A549 (cell line): ENCODE results near the gene JDP2. TPM values are rescaled to one million over a fixed set of nuclear protein-coding genes. Genes with fewer than 3 reads are reported as not detected.

Source experiments
- ATAC-seq, 2 experiments: fragments of 200-7000 bp in 1 of 2; fragments of >200 bp in 1 of 2; cut with Nextera tagmentation in 1 of 2; cut with Tn5 transposase in 1 of 2; 3 replicates each; pipeline versions ENCODE4 v1.8.0 to v1.9.1; 2018 to 2020; ENCODE audit warnings: mild to moderate bottlenecking in 1 of 2, moderate library complexity in 1 of 2
- CTCF ChIA-PET: fragments of 300-600 bp; sonication (Branson Sonifier 250); formaldehyde crosslinking; extraction: SDS; loops from one replicate; lab custom pipeline; 2021; ENCODE audit warnings: antibody characterized with exemption, inconsistent platforms; lab: Yijun Ruan, JAX
- POLR2A ChIA-PET: fragments of 350-600 bp; formaldehyde crosslinking; extraction: SDS; loops from one replicate; lab custom pipeline; 2021; ENCODE audit warnings: antibody characterized with exemption, inconsistent platforms; lab: Yijun Ruan, JAX
- DNase-seq, 2 experiments: peaks; one replicate each; pipeline versions ENCODE4 v3.0.0 to v3.0.0-alpha.2; 2011 to 2016; ENCODE audit warnings: low read depth in 1 of 2, low spot score in 1 of 2
- FAIRE-seq: peaks from 2 replicates; lab custom pipeline; 2011; peaks lifted over from hg19 to GRCh38; lab: Jason Lieb, UNC
- H3K27ac ChIP-seq, 2 experiments: fragments of >200 bp; sonication (Bioruptor Twin); formaldehyde crosslinking; 3 replicates each; pipeline ENCODE4 v1.5.1; 2016 to 2017
- H3K4me1 ChIP-seq: fragments of >200 bp; sonication (Bioruptor Twin); formaldehyde crosslinking; 3 replicates; pipeline ENCODE4 v1.6.1; 2016
- H3K4me2 ChIP-seq: fragments of >200 bp; sonication (Bioruptor Twin); formaldehyde crosslinking; 3 replicates; pipeline ENCODE4 v1.6.1; 2016
- H3K4me3 ChIP-seq: fragments of >200 bp; sonication (Bioruptor Twin); formaldehyde crosslinking; 3 replicates; pipeline ENCODE4 v1.5.1; 2016
- H3K9me3 ChIP-seq: fragments of >200 bp; sonication (Bioruptor Twin); formaldehyde crosslinking; 3 replicates; pipeline ENCODE4 v1.6.1; 2016
- CHD4 ChIP-seq: fragments of 200-600 bp; sonication (generic); IDR thresholded peaks from 2 replicates; pipeline ENCODE4 v1.6.1; 2016; ENCODE audit warnings: antibody characterized with exemption, mild to moderate bottlenecking, borderline replicate concordance
- EHF ChIP-seq: fragments of 250-450 bp; sonication (Bioruptor Pico); IDR thresholded peaks from 2 replicates; pipeline ENCODE4 v1.5.0; 2020; ENCODE audit warnings: mild to moderate bottlenecking
- EHMT2 ChIP-seq: fragments of 200-600 bp; sonication (generic); IDR thresholded peaks from 2 replicates; pipeline ENCODE4 v1.6.1; 2016; ENCODE audit warnings: antibody characterized with exemption, low read depth, mild to moderate bottlenecking, moderate library complexity
- FOXS1 ChIP-seq: fragments of 250-450 bp; sonication (Bioruptor Pico); IDR thresholded peaks from 2 replicates; pipeline ENCODE4 v1.5.0; 2020; ENCODE audit warnings: mild to moderate bottlenecking, moderate library complexity
- GATA3 ChIP-seq: IDR thresholded peaks from 2 replicates; pipeline ENCODE4 v1.6.1; 2012; ENCODE audit warnings: borderline replicate concordance
- HES2 ChIP-seq: fragments of >200 bp; sonication (Bioruptor Twin); formaldehyde crosslinking; IDR thresholded peaks from 2 replicates; pipeline ENCODE4 v1.6.1; 2016
- HOXA7 ChIP-seq: fragments of 250-450 bp; sonication (Bioruptor Pico); IDR thresholded peaks from 2 replicates; pipeline ENCODE4 v1.5.0; 2020; ENCODE audit warnings: mild to moderate bottlenecking, moderate library complexity
- HOXB13 ChIP-seq: fragments of 250-450 bp; sonication (Bioruptor Pico); IDR thresholded peaks from 2 replicates; pipeline ENCODE4 v1.5.0; 2020; ENCODE audit warnings: low read depth, mild to moderate bottlenecking, moderate library complexity
- HOXB5 ChIP-seq: fragments of 250-450 bp; sonication (Bioruptor Pico); IDR thresholded peaks from 2 replicates; pipeline ENCODE4 v1.5.0; 2020; ENCODE audit warnings: mild to moderate bottlenecking, moderate library complexity
- JUNB ChIP-seq: fragments of >200 bp; sonication (Bioruptor Twin); formaldehyde crosslinking; IDR thresholded peaks from 2 replicates; pipeline ENCODE4 v1.6.1; 2016
- KDM1A ChIP-seq: fragments of 200-600 bp; sonication (generic); IDR thresholded peaks from 2 replicates; pipeline ENCODE4 v1.6.1; 2016; ENCODE audit warnings: low read depth, mild to moderate bottlenecking
- KDM5A ChIP-seq: fragments of 200-600 bp; sonication (generic); IDR thresholded peaks from 2 replicates; pipeline ENCODE4 v1.6.1; 2016; ENCODE audit warnings: antibody characterized with exemption, mild to moderate bottlenecking
- MAZ ChIP-seq: fragments of 150-350 bp; IDR thresholded peaks from 2 replicates; pipeline ENCODE4 v1.6.1; 2014; ENCODE audit warnings: antibody characterized with exemption, low read depth, low read length, borderline replicate concordance
- NPAS2 ChIP-seq: fragments of 250-450 bp; sonication (Bioruptor Pico); IDR thresholded peaks from 2 replicates; pipeline ENCODE4 v1.8.0; 2022; ENCODE audit warnings: mild to moderate bottlenecking, moderate library complexity, borderline replicate concordance
- PBX3 ChIP-seq: IDR thresholded peaks from 2 replicates; pipeline ENCODE4 v1.6.1; 2012
- POLR2A ChIP-seq: IDR thresholded peaks from 2 replicates; pipeline ENCODE4 v1.6.1; 2012; ENCODE audit warnings: mild to moderate bottlenecking, low read length
- RAD21 ChIP-seq, 2 experiments: fragments of >200 bp in 1 of 2; sonication (Bioruptor Twin) in 1 of 2; formaldehyde crosslinking in 1 of 2; IDR thresholded peaks in 1 of 2; conservative IDR thresholded peaks in 1 of 2; 2 replicates in 1 of 2; 3 replicates in 1 of 2; pipeline ENCODE4 v1.6.1; 2012 to 2018; ENCODE audit warnings: inconsistent platforms in 1 of 2
- RCOR1 ChIP-seq: fragments of 150-350 bp; IDR thresholded peaks from 2 replicates; pipeline ENCODE4 v1.6.1; 2014; ENCODE audit warnings: antibody characterized with exemption, low read length, low read depth
- RFX5 ChIP-seq: fragments of 450-650 bp; IDR thresholded peaks from 2 replicates; pipeline ENCODE4 v1.7.1; 2014; ENCODE audit warnings: antibody characterized with exemption, mild to moderate bottlenecking, moderate library complexity
- RNF2 ChIP-seq: fragments of 200-600 bp; sonication (generic); IDR thresholded peaks from 2 replicates; pipeline ENCODE4 v1.6.1; 2016; ENCODE audit warnings: low read depth, mild to moderate bottlenecking, antibody characterized with exemption, moderate library complexity, borderline replicate concordance
- SMC3 ChIP-seq: fragments of >200 bp; sonication (Bioruptor Twin); formaldehyde crosslinking; IDR thresholded peaks from 3 replicates; pipeline ENCODE4 v1.6.1; 2018; ENCODE audit warnings: inconsistent platforms
- SREBF2 ChIP-seq: fragments of 450-650 bp; IDR thresholded peaks from 2 replicates; pipeline ENCODE4 v1.6.1; 2014; ENCODE audit warnings: mild to moderate bottlenecking, moderate library complexity
- TFCP2L1 ChIP-seq: fragments of 250-450 bp; sonication (Bioruptor Pico); IDR thresholded peaks from 2 replicates; pipeline ENCODE4 v1.5.0; 2021; ENCODE audit warnings: mild to moderate bottlenecking
- ZSCAN20 ChIP-seq: fragments of 250-450 bp; sonication (Bioruptor Pico); IDR thresholded peaks from 2 replicates; pipeline ENCODE4 v1.8.0; 2022; ENCODE audit warnings: mild to moderate bottlenecking, moderate library complexity
- WGBS: methylation state at CpG from one replicate; pipeline ENCODE4 v1.1.6; 2017; ENCODE audit errors: missing lambda C conversion rate; 5-methylcytosine and 5-hydroxymethylcytosine counted together
- polyA plus RNA-seq, 4 experiments: library from polyadenylated mRNA; depleted of rRNA in 3 of 4; stranded (reverse); fragments of >200 nt; fragmentation: RNase III in 1 of 4; extraction: RNeasy Plus Mini Kit Qiagen cat#74134 plus additional on column Dnase treatment in 1 of 4; gene quantifications; 2 replicates in 3 of 4; 3 replicates in 1 of 4; pipeline ENCODE4 v1.2.3, GENCODE V29; 2011 to 2017

JDP2 gene
- polyA plus RNA-seq, 2 of the 4 experiments (the other 2 are of a cell fraction) = 22.4 to 31.2 TPM

GRCh38 chr14:75510547-75510946 is 82.7 kb downstream of the JDP2 start:
- WGBS = 100% methylated on average over 1 of the region's 1 CpG
- no peak overlapping the region for H3K27ac ChIP-seq
- H3K4me3 ChIP-seq = no peak overlapping the region
- H3K4me2 ChIP-seq = no peak overlapping the region
- CTCF ChIA-PET = no interaction called here
- TF ChIP-seq TFCP2L1 (no peak), FOXS1 (no peak), KDM1A (no peak), RAD21 (conservative IDR thresholded peaks at IDR 0.05 in 1 of 2, IDR thresholded peaks at IDR 0.05 in 1 of 2) (no peak), MAZ (no peak), SMC3 (no peak), PBX3 (no peak), HES2 (no peak), SREBF2 (no peak), HOXB13 (CRISPR knock-in tag) (no peak), KDM5A (no peak), NPAS2 (no peak), RCOR1 (no peak), RNF2 (no peak), CHD4 (no peak), POLR2A (no peak)
- POLR2A ChIA-PET = no interaction called here
- ATAC-seq (no peak), FAIRE-seq (peak; percentile 73), DNase-seq (no peak)
- H3K4me1 ChIP-seq = no peaks in the 10 kb centered on the region
- peaks cover 34% of the 10 kb centered on the region for H3K9me3 ChIP-seq

- ATAC-seq = no peak
- no peak for FAIRE-seq
- H3K27ac ChIP-seq = no peak overlapping the region
- DNase-seq = no peak
- H3K4me2 ChIP-seq = no peak overlapping the region
- CTCF ChIA-PET = interaction anchor here (0.7 to 3.1 kb wide), 3 partner anchors 14 to 50 kb away, joined by 3 to 22 read pairs (median 6); no protein-coding TSS in a partner anchor
- TF ChIP-seq SREBF2 = no peak
- TF ChIP-seq EHMT2 = no peak
- no peak for TF ChIP-seq PBX3
- H3K4me1 ChIP-seq = no peaks in the 10 kb centered on the region
- POLR2A ChIA-PET = no interaction called here
- peaks cover 32% of the 10 kb centered on the region for H3K9me3 ChIP-seq
- H3K4me3 ChIP-seq = no peak overlapping the region
Measured at GRCh38 chr14:75511201-75511600, 83.4 kb downstream of the JDP2 start.

GRCh38 chr14:75513911-75514672 is 86.3 kb downstream of the JDP2 start:
- no peak overlapping the region for H3K4me3 ChIP-seq
- DNase-seq (no peak), ATAC-seq (no peak), FAIRE-seq (no peak)
- 95% methylated on average over 12 of the region's 12 CpGs for WGBS
- H3K9me3 ChIP-seq = peaks cover 17% of the 10 kb centered on the region
- POLR2A ChIA-PET = no interaction called here
- no peak for TF ChIP-seq FOXS1
- no peak for TF ChIP-seq JUNB
- no peak for TF ChIP-seq MAZ
- no peak for TF ChIP-seq RFX5
- no peak for TF ChIP-seq HOXB5 (CRISPR knock-in tag)
- TF ChIP-seq POLR2A = no peak
- no peak for TF ChIP-seq GATA3
- no peak for TF ChIP-seq HOXB13 (CRISPR knock-in tag)
- no peak for TF ChIP-seq ZSCAN20
- TF ChIP-seq RCOR1 = no peak
- TF ChIP-seq HOXA7 (CRISPR knock-in tag) = no peak
- TF ChIP-seq KDM5A = no peak
- TF ChIP-seq EHF (CRISPR knock-in tag) = no peak
- TF ChIP-seq, all 56 proteins: peak for 0
- no peak overlapping the region for H3K4me2 ChIP-seq
- H3K4me1 ChIP-seq = no peaks in the 10 kb centered on the region; the same call in 2 of the 3 replicates
- CTCF ChIA-PET = interaction anchor here (0.5 to 3.1 kb wide), 11 partner anchors 9 to 208 kb away, joined by 3 to 22 read pairs (median 4); no protein-coding TSS in a partner anchor
- H3K27ac ChIP-seq = peak overlapping the region in 1 of 2 experiments; percentile 46; a peak in 3 of 6 replicates
